ENCODE measurements around the gene PRKD2. TPM values are rescaled to one million over a fixed set of nuclear protein-coding genes. Genes with fewer than 3 reads are reported as not detected.

The PRKD2 gene
- polyA plus RNA-seq, 1 donor from 2014 or later: 8.0 TPM

DNA sequence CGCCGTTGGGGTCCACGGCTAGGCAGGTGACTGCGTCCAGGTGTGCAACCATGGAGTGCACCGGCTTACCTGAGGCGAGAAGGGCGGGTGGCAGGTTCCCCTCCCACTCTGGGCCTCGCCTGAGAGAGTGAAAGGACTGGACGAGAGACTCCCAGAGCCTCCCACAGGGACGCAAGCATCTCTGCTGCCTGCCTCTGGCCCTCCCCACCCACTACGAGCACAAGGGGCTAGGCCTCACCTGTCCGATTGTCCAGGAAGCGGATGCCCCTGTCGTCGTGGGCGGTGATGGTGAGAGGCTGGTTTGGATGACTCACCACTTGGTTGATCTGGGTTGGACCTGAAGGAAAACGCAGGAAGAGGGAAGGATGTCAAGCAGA lies 5.1 kb upstream of the PRKD2 start:
- H3K9me2 ChIP-seq (ENCODE audit: insufficient read depth, low read length): no peaks in the 10 kb centered on the region
- H3F3A ChIP-seq (ENCODE audit: insufficient read depth, low read length, poor library complexity, severe bottlenecking): no peaks in the 10 kb centered on the region
- H3K36me3 ChIP-seq (ENCODE audit: insufficient read depth, low read length): peaks cover 3% of the 10 kb centered on the region
- H3K9ac ChIP-seq (ENCODE audit: low read length): no peak overlapping the region
- no peaks in the 10 kb centered on the region for H3K79me2 ChIP-seq (replicated peaks; ENCODE audit: insufficient read depth, low read length)
- H3K27ac ChIP-seq (ENCODE audit: low read length): no peak overlapping the region
- no peak for TF ChIP-seq RAD21 (conservative IDR thresholded peaks at IDR 0.05)
- no peak for TF ChIP-seq TAF1 (IDR thresholded peaks at IDR 0.05; ENCODE audit: low read depth)
- TF ChIP-seq, protein P1, sequence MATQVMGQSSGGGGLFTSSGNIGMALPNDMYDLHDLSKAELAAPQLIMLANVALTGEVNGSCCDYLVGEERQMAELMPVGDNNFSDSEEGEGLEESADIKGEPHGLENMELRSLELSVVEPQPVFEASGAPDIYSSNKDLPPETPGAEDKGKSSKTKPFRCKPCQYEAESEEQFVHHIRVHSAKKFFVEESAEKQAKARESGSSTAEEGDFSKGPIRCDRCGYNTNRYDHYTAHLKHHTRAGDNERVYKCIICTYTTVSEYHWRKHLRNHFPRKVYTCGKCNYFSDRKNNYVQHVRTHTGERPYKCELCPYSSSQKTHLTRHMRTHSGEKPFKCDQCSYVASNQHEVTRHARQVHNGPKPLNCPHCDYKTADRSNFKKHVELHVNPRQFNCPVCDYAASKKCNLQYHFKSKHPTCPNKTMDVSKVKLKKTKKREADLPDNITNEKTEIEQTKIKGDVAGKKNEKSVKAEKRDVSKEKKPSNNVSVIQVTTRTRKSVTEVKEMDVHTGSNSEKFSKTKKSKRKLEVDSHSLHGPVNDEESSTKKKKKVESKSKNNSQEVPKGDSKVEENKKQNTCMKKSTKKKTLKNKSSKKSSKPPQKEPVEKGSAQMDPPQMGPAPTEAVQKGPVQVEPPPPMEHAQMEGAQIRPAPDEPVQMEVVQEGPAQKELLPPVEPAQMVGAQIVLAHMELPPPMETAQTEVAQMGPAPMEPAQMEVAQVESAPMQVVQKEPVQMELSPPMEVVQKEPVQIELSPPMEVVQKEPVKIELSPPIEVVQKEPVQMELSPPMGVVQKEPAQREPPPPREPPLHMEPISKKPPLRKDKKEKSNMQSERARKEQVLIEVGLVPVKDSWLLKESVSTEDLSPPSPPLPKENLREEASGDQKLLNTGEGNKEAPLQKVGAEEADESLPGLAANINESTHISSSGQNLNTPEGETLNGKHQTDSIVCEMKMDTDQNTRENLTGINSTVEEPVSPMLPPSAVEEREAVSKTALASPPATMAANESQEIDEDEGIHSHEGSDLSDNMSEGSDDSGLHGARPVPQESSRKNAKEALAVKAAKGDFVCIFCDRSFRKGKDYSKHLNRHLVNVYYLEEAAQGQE (IDR thresholded peaks at IDR 0.05; ENCODE audit: borderline replicate concordance): no peak
- TF ChIP-seq MXI1 (conservative IDR thresholded peaks at IDR 0.05; ENCODE audit: poor library complexity, severe bottlenecking): no peak
- TF ChIP-seq, protein P2, sequence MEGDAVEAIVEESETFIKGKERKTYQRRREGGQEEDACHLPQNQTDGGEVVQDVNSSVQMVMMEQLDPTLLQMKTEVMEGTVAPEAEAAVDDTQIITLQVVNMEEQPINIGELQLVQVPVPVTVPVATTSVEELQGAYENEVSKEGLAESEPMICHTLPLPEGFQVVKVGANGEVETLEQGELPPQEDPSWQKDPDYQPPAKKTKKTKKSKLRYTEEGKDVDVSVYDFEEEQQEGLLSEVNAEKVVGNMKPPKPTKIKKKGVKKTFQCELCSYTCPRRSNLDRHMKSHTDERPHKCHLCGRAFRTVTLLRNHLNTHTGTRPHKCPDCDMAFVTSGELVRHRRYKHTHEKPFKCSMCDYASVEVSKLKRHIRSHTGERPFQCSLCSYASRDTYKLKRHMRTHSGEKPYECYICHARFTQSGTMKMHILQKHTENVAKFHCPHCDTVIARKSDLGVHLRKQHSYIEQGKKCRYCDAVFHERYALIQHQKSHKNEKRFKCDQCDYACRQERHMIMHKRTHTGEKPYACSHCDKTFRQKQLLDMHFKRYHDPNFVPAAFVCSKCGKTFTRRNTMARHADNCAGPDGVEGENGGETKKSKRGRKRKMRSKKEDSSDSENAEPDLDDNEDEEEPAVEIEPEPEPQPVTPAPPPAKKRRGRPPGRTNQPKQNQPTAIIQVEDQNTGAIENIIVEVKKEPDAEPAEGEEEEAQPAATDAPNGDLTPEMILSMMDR (IDR thresholded peaks at IDR 0.05; ENCODE audit: poor library complexity, severe bottlenecking): no peak
- TF ChIP-seq POLR2AphosphoS5 (IDR thresholded peaks at IDR 0.05): no peak
- TF ChIP-seq EP300 (conservative IDR thresholded peaks at IDR 0.05; ENCODE audit: poor library complexity, severe bottlenecking): no peak
- no peak for TF ChIP-seq SMC3 (conservative IDR thresholded peaks at IDR 0.05; ENCODE audit: poor library complexity)
- no peak for TF ChIP-seq EZH2 (IDR thresholded peaks at IDR 0.05; ENCODE audit: borderline replicate concordance, insufficient read depth, low read length, poor library complexity, severe bottlenecking)
- H3K4me3 ChIP-seq (ENCODE audit: low read length): no peak overlapping the region
- H3K9me3 ChIP-seq (ENCODE audit: low read length): no peaks in the 10 kb centered on the region
- no peaks in the 10 kb centered on the region for H3K27me3 ChIP-seq (ENCODE audit: insufficient read depth, low read depth, low read length)
- no peak overlapping the region for H3K4me2 ChIP-seq (ENCODE audit: low read length)
- no peaks in the 10 kb centered on the region for H4K20me1 ChIP-seq (ENCODE audit: insufficient read depth)
- H2AFZ ChIP-seq (ENCODE audit: low read depth, low read length): no peak overlapping the region

DNA sequence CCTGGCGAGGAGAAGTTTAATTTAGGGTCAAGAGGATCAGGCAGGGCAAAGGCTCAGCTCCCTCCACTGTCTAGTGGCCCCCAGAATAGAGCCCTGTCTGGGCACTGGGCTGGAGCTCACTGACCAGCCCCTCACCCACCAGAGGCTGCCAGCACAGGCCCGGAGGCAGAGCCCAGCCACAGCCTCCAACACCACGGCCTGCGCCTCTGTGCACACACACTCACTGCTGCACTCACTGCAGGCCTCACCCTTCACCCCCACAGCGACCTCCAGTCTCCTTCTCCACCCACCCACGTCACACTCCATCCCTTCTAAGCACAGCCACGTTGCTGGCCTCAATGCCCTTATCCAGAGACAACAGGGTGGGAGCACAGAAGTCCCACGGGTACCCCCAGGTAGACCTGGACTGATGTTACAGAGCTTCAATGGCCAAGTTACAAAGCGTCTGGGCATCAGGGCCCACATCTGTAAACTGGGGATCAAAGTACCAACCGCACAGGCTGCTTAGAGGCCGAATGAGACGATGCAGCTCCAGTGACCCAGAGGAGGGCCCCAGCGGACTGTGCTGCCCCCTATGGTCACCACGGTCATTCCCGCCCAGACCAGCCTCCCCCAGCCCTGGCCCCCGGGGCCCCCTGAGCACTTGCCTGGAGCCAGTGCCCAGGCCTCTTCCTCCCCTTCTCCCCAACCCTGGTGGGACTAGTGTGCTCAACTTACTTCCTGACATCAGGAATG lies 4.5 kb upstream of the PRKD2 start:
- Histone ChIP-seq H3K9me2 (ENCODE audit: insufficient read depth, low read length) (no peaks in the 10 kb centered on the region), H3K79me2 (replicated peaks; ENCODE audit: insufficient read depth, low read length) (no peaks in the 10 kb centered on the region), H3K9ac (ENCODE audit: low read length) (no peak overlapping the region), H3K4me2 (ENCODE audit: low read length) (no peak overlapping the region), H4K20me1 (ENCODE audit: insufficient read depth) (no peaks in the 10 kb centered on the region), H3F3A (ENCODE audit: insufficient read depth, low read length, poor library complexity, severe bottlenecking) (no peaks in the 10 kb centered on the region), H3K36me3 (ENCODE audit: insufficient read depth, low read length) (peaks cover 3% of the 10 kb centered on the region), H3K4me3 (ENCODE audit: low read length) (no peak overlapping the region), H3K9me3 (ENCODE audit: low read length) (no peaks in the 10 kb centered on the region), H3K27me3 (ENCODE audit: insufficient read depth, low read depth, low read length) (no peaks in the 10 kb centered on the region), H3K27ac (ENCODE audit: low read length) (no peak overlapping the region), H2AFZ (ENCODE audit: low read depth, low read length) (no peak overlapping the region)
- TF ChIP-seq SMC3 (conservative IDR thresholded peaks at IDR 0.05; ENCODE audit: poor library complexity) (no peak), EP300 (conservative IDR thresholded peaks at IDR 0.05; ENCODE audit: poor library complexity, severe bottlenecking) (no peak), EZH2 (IDR thresholded peaks at IDR 0.05; ENCODE audit: borderline replicate concordance, insufficient read depth, low read length, poor library complexity, severe bottlenecking) (no peak), TAF1 (IDR thresholded peaks at IDR 0.05; ENCODE audit: low read depth) (no peak)
- TF ChIP-seq, protein P2 (IDR thresholded peaks at IDR 0.05; ENCODE audit: poor library complexity, severe bottlenecking): no peak
- TF ChIP-seq, protein P1 (IDR thresholded peaks at IDR 0.05; ENCODE audit: borderline replicate concordance): no peak
